IPS-18c (cell line): ENCODE data around the gene SMAD3.

Experiments
- H3K4me3 ChIP-seq: 2 replicates; pipeline ENCODE4 v1.7.0; 2013; ENCODE audit warnings: low read depth, mild to moderate bottlenecking, low read length, moderate library complexity; ENCODE audit not compliant: insufficient read depth
- H3K9me3 ChIP-seq: one replicate; pipeline ENCODE4 v1.6.1; 2013; ENCODE audit warnings: mild to moderate bottlenecking, low read length, moderate library complexity; ENCODE audit not compliant: control insufficient read depth, insufficient read depth

SMAD3 gene

DNA sequence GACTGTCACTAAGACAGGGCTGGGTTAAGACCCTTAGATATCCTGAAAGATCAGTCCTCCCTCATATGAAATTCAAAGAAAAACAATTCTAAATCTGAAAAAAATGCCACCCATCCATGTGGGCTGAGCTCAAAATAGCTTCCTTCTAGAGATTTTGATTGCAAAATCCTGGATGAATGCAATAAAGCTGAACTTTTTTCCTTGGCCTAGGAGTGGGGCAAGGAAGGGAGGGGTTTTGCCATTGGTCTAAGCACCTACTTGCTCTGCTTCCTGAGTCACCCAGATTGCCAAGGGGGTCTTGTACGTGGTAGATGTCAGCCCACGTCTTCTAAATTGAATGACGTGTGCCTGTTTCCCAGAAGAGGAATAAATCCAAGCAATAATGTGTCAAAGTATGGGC is 15.3 kb upstream of the SMAD3 start:
- Histone ChIP-seq H3K9me3 (no peaks in the 10 kb centered on the region), H3K4me3 (no peak overlapping the region)

DNA sequence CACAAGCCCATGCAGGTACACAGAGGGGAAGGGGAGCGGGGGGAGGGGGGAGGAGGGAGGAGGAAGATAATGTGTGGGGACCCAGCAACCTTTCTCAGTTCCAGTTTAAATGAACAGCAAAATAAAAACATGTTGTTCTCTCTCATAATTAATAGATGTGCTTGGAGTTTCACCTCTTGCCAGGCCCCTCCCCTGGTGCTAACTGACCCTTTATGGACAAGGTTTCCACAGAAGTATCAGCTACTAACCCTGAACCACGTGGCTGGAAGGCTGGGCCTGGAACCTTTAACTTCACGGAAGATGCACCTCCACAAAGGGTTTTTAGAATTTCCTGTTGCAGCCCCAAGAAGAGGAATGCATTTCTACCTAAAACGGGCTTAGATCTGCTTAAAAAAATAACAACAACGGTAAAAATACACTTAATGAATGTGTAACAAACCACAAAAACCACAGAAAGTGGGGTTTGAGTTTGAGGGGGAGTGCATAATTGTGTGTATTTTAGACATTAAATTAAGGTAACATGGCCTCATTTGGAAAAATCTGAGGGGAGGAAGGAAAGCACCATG is 14.8 kb upstream of the SMAD3 start:
- no peaks in the 10 kb centered on the region for H3K9me3 ChIP-seq
- no peak overlapping the region for H3K4me3 ChIP-seq

DNA sequence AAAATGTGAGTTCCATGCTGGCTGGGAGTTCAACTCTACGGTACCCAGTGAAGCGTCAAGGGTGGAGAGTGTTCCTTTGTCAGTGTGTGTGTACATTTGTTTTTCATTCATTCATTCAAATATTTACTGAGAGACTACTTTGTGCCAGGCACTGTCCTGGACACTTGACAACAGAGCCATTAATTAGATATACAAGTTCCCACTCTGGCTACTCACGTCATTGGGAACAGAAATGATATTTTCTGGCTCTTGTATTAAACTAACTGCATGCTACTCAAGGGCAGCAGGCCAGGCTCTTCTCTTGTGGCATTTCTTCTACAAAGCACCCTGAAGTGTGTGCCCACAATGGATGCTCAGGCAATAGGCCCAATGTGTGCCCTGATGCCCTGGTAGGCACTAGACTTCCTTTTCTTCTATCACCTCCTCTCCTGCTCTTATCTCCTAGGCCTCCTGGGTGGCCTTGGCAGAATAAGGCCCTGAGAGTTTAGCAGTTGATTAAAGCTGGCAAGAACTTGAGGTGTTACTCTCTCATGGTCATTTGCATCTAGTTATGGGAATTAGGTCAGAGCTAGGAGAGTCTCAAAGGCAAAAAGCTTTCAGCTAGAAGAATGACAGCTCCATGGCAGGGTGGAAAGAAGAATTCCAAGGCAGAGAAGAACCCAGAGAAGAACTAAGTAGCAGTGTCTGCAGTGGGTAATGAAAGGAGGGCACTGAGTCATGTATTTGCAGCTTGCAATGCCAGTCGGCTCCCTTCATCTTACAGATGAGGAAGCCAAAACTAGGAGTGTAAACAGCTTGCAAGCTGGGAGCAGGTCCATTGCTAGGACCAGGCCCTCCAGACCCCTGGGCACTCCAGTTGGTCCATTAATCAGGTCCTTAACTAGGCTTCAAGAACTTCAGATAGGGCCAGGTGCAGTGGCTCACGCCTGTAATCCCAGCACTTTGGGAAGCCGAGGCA is 14.0 kb upstream of the SMAD3 start:
- H3K9me3 ChIP-seq = no peaks in the 10 kb centered on the region
- no peak overlapping the region for H3K4me3 ChIP-seq

DNA sequence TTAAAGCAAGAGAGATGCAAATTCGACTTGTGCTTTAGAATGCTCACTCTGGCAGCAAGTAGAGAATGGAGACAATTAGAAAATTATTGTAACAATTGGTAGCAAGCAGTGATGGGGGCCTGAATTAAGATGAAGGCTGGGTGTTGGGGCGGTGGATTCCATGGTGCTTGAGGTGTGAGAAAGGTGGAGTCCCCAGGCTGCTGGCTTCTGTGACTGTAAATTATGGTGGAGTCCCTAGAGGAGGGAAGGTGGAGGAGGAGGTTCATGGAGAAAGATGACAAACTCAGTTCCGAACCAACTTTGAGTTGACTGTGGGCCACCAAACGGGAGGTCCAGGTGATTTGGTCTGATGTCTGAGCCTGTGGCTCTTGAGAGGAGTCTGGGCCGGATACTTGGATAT is 10.7 kb upstream of the SMAD3 start:
- no peaks in the 10 kb centered on the region for H3K9me3 ChIP-seq
- H3K4me3 ChIP-seq = no peak overlapping the region

DNA sequence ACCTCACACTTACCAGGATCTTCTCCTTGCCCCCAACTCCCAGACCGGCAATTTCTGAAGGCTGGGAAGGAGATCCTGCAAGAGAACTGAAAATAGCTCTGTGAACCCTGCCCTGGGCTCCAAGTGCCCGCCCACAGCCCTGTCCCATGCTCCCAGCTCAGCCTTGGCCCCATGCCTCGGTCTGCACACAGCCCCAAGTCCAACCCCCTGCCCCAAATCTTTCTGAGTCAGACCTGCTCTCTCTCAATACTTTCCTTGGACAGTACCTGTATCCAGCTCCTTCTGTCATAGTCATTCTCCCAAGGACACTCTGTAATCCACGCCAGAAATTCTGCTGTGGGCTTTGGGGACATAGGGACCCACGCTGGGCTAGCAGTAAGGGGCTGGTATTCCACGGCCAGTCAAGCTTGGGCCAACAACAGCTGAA is 6.3 kb upstream of the SMAD3 start:
- Histone ChIP-seq H3K4me3 (no peak overlapping the region), H3K9me3 (no peaks in the 10 kb centered on the region)

DNA sequence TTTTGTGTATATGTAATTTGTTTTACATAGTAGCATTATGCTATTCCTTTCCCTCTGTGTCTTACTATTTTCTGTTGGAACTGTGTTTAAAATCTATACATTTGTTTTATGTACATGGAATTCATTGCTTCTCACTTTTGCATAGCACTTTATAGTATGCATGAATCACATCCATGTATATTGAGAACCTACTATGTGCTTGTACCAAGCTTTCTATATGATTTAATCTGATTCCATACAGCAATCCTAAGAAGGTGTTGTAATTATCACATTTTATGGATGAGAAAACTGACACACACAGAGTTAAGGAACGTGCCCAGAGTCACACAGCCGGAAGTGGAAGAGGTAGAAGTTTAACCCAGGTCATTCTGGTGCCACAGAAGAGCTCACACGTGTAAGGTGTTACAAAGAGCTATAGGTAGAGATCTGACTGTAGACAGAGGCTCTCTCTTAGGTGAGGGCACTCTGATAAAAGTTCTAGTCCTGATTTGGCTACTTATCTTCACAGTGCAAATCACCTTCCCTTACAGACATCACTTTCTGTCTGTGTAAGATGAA is 3.5 kb upstream of the SMAD3 start:
- H3K4me3 ChIP-seq = no peak overlapping the region
- no peaks in the 10 kb centered on the region for H3K9me3 ChIP-seq

DNA sequence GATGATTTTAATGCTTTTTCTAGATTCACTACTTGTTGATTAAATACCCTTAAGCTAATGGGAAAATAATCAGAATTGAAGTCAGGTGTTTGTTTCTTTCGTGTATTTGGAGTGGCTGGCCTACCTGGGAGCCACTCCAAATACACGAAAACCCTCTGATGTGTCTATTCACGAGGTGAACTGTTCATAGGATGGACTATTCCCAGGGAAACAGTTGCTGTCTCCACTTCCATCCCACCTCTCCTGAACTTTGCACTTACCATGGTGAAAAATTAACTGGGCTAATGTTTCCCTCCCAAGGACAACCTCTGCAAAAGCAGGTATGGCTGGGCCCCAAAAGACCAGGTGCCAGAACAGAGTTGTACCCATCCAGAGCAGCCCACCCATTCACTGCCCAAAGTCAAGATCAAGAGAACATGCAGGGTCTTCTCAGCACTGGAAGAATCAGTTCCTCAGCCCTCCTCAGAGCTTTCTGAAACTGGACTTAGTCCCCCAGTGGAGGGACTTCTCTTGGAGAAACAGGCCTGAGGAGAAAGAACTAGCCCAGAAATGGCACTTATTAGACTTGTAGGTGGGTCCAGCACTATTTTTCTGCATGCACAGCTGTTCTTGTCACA is 2.9 kb upstream of the SMAD3 start:
- no peak overlapping the region for H3K4me3 ChIP-seq
- no peaks in the 10 kb centered on the region for H3K9me3 ChIP-seq

DNA sequence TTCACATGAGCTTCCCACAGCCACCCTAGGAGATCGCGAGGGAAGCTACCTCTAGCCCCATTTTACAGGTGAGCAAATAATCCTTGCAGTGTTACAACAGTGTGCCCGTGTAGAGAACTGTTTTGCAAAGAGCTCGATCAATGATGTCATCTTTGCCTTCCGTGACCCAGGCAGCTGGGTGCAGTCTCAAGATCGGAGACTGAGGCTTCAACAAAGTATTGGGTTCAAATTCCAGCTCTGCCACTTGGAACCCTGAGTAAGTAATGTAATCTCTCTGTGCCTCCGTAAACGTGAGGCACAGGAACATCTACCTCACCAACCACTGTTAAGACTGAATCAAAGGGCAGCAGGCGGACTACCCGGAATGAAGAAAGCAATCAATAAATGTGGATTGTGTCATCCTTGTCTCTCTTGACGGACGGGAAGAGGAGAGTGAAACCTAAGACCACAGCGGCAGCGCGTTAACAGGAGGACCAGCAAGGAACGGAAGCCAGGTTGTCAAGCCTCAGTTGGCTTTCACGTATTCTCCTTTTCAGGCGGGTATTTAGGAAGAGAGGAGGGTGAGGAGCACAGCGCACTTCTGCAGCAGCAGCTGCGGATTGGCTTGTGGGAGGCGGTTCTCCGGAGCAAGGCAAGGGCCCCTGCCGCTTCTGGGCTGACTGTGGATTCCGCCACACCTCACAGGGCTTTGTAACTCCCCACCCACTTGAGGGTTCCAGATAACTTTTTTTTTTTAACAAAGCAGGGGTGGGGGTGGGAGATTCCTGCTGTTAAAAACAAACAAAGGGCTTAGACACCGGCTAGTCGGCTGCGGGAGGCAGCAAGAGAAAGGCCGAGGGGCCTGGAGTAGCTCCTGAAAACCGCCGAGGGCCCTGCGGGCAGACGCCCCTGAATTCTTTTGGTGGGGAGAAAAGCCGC is 1.5 kb upstream of the SMAD3 start:
- Histone ChIP-seq H3K4me3 (peak overlapping the region; percentile 81; the same call in 1 of the 2 replicates), H3K9me3 (no peaks in the 10 kb centered on the region)

DNA sequence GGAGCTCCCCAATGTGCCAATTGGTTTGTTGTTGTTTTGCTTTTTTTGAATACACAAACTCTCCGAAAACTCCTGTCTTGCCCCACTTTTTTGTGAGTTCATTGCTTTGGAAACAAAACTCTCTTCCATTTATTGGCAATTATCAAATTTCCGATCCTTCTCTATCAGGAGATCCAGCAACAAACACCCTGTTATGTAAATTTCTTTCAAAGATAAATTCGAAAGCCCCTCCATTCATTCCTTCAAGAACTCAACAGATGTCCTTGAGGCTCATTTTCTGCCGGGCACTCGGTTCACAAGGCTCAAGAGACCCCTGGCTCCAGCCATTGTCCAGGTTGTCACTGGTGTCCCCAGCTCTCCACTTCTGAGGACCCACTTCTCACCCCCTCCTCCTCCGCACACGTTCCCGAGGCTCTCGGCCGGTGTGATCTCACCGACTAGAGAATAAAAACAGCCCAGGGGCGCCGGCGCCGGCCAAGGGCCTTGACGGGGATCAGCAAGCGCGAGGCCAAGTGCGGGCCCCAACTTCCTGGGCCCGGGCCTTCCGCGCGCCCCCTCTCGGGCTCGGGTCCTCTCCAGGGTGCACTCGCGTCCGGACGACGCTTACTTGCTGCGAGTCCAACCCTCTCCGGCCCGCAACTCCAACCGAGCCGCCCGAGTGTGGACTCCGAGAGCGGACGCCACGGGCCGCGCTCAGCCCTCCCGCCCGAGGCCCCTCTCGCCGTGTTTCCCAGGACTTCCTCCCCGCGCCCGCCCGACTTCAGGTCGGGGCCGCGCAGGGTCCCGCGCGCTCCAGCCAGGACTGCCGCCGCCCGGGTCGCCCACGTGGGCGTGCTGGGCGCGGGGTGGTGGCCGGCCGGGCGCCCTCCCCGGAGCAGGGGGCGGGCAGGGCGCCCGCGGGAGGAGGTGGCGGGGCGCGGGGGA is 533 bp upstream of the SMAD3 start:
- Histone ChIP-seq H3K9me3 (no peaks in the 10 kb centered on the region), H3K4me3 (peak overlapping the region; percentile 81)

DNA sequence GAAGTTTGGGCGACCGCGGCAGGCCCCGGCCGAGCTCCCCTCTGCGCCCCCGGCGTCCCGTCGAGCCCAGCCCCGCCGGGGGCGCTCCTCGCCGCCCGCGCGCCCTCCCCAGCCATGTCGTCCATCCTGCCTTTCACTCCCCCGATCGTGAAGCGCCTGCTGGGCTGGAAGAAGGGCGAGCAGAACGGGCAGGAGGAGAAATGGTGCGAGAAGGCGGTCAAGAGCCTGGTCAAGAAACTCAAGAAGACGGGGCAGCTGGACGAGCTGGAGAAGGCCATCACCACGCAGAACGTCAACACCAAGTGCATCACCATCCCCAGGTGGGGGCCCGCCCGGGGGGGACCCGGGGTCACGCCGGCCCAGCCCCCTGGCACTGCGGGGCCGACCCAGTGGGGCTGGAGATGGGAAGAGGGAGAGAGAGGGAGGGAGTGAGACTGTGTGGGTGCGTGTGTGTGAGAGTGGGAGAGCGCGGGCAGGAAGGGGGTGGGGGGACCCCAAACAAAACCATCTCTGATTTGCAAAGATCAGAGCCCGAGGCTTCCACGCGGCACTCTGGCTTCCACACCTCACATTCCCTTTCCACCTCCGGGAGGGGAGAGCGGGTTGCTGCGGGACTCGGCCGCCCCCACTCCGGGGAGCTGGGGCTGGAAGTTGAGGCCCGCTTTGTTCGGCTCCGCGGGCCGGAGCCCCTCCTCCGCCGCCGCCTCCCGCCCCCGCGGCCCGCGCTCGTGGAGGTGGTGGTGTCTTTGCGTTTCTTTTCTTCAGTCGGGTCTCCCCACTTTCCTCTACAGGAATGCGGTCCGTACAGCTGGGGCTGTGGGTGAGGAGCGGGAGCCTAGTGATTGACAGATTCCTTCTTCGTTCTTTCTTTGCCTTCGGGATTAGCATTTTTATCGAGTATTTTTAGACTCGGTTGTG is 898 bp downstream of the SMAD3 start:
- no peaks in the 10 kb centered on the region for H3K9me3 ChIP-seq
- peak overlapping the region; percentile 81 for H3K4me3 ChIP-seq

DNA sequence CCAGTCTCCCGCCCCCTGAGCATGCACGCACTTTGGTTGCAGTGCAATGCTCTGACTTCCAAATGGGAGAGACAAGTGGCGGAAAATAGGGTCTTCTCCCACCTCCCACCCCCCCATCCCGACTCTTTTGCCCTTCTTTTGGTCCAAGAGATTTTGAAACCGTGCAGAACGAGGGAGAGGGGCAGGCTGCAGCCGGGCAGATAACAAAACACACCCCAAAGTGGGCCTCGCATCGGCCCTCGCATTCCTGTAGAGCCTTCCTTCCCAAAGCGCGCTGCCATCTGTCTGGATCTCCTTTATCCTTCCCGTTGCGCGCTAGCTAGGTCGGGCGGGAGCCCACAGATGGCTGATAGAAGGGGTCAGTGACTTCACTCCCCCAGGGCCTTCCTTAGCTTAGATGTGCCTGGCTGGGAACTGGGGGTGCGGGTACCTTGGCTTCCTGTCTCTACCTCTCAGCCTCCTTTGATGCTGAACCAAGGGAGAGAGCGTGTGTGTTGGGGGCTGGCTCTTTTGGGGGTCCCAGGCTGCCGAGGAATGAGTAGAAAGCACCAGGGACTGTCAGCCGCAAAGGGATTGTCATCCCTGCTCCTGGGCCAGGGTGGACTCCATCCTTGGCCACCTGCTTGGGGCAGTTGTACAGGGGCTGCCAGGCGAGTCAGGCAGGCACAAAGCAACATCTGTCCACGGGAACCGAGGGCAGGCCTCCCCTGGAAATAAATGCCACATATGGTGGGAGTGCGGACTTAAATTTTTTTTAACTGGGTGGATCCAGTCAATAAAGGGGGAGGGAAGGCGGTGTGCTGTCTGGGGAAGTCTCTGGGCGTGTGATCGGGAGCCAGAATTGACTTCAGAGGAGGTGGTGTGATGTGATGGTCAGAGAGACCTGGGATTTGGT is 1.8 kb downstream of the SMAD3 start:
- peak overlapping the region; percentile 81 for H3K4me3 ChIP-seq

DNA sequence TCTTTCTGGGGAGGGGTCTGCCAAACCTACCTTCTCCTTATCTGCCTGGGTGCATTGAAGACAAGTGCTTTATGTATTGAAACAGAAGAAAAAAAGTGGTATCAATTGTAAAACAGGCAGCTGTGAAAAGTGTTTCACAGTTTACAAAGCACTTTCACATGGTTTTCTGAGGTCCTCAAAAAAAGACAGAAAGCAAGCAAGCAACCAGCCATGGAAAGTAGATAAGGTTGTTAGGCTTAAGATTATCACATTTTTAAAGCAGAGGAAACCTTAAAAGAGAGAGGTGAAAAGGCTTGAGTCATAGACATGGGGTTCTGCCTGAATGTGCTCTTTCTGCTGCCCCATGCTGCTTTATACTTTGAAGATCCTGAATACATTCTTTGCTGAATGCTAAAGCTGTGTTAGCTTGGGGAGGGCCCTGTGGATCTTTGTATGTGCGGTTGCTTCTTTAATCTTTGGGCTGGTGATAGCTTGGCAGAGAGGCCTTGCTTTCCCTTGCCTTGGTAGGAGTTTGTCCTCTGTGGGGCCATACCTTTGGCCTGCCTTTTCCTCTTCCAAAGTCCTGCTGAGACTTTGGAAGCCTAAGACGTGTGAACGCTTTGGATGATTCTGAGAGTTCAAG is 2.6 kb downstream of the SMAD3 start:
- no peaks in the 10 kb centered on the region for H3K9me3 ChIP-seq
- H3K4me3 ChIP-seq = peak overlapping the region; percentile 81; the same call in 1 of the 2 replicates

More for the DNA sequence above, 1.8 kb downstream of the SMAD3 start:
- H3K9me3 ChIP-seq = no peaks in the 10 kb centered on the region

DNA sequence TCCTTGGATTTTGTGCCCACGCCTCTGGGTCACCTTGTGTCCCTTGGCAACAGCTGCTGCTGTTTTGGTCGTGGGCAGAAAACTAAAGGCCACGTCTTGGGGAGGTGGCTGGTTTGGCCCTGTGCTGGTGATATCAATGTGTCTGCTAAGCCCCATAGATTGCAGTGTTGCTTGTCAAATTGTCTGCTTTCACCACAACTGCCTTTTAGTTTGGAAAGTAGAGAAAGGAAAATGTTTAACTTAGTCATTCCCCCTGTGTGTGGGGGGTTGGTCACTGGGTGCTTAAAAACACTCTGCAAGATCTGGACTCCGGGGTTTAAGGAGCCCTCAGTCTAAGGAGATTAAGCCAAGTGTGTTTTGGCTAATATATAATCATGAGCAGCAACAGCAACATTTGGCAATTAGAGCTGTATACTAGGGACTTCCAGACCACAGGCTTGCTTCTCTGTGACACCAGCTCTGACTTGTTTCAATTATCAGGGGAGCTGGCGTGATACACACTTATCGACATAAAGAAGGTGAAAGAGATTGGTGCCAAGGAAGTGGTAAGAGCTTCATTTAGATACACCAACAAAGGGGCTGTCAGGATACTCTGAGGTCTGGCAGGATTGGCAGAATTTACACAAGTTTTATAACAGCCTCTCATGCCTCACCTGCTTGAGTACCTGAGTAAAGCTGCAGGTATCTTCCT is 3.5 kb downstream of the SMAD3 start:
- H3K9me3 ChIP-seq = no peaks in the 10 kb centered on the region
- no peak overlapping the region for H3K4me3 ChIP-seq
